Muscle of leg (tissue), 11 donors: ENCODE results near the gene NFE2L2. TPM values are rescaled to one million over a fixed set of nuclear protein-coding genes. Genes with fewer than 3 reads are reported as not detected.
"Not testable (repeated sequence)": the region's sequence is repeated elsewhere in the genome, so short reads cannot be mapped to it uniquely, and the experiment has no call there.

Source experiments
- DNase-seq: peaks from one replicate; pipeline ENCODE4 v3.0.0; 2013
- H3K27ac ChIP-seq: one replicate; pipeline ENCODE4 v1.5.1; 2013; ENCODE audit warnings: mild to moderate bottlenecking, low read length, control low read depth
- H3K27me3 ChIP-seq: one replicate; pipeline ENCODE4 v1.6.1; 2013; ENCODE audit warnings: low read length; ENCODE audit not compliant: control insufficient read depth, insufficient read depth
- H3K36me3 ChIP-seq: one replicate; pipeline ENCODE4 v1.6.1; 2013; ENCODE audit warnings: low read length; ENCODE audit not compliant: control insufficient read depth, insufficient read depth
- H3K4me1 ChIP-seq: one replicate; pipeline ENCODE4 v1.6.1; 2013; ENCODE audit warnings: low read length; ENCODE audit not compliant: control insufficient read depth, insufficient read depth
- H3K4me3 ChIP-seq: one replicate; pipeline ENCODE4 v1.5.1; 2013; ENCODE audit warnings: low read length, control low read depth
- H3K9me3 ChIP-seq: replicated peaks from 2 replicates; pipeline ENCODE4 v1.6.1; 2013; ENCODE audit warnings: low read depth, low read length; ENCODE audit not compliant: control insufficient read depth
- WGBS: methylation state at CpG from one replicate; pipeline ENCODE4 v1.1.5; 2013; ENCODE audit warnings: missing lambda C conversion rate; ENCODE audit not compliant: insufficient coverage; 5-methylcytosine and 5-hydroxymethylcytosine counted together
- polyA plus RNA-seq, 8 donors: library from polyadenylated mRNA; unstranded; fragments of 120-200 nt; gene quantifications; one replicate each; pipeline versions ENCODE4 v1.2.1 to v1.2.3, GENCODE V29; 2013; ENCODE audit warnings: inconsistent platforms in 1 of 8, low replicate concordance in 1 of 8; ENCODE audit not compliant: insufficient read length in 8 of 8, insufficient read depth in 1 of 8
- total RNA-seq: library from RNA; stranded (reverse); fragments of 120-200 nt; gene quantifications from one replicate; pipeline ENCODE4 v1.2.4, GENCODE V29; 2013

NFE2L2 gene
- total and polyA plus RNA-seq, 9 donors: 39.9 to 65.8 (median 52.7) TPM

- Histone ChIP-seq H3K4me1 (no peaks in the 10 kb centered on the region), H3K27me3 (no peaks in the 10 kb centered on the region), H3K4me3 (no peak overlapping the region), H3K36me3 (no peaks in the 10 kb centered on the region), H3K27ac (no peak overlapping the region), H3K9me3 (no peaks in the 10 kb centered on the region)
- DNase-seq: no peak
- no CpG with 5 or more reads among the region's 3 CpGs for WGBS
Observed at GRCh38 chr2:177204417-177204816, 60.1 kb downstream of the NFE2L2 start.

- H3K36me3 ChIP-seq: no peaks in the 10 kb centered on the region
- no CpG with 5 or more reads among the region's 3 CpGs for WGBS
Observed at GRCh38 chr2:177201919-177202346, 62.6 kb downstream of the NFE2L2 start.

GRCh38 chr2:177200419-177200818 is 64.1 kb downstream of the NFE2L2 start:
- not testable (repeated sequence) for H3K36me3 ChIP-seq, H3K4me1 ChIP-seq, DNase-seq, H3K27me3 ChIP-seq, H3K27ac ChIP-seq, H3K9me3 ChIP-seq, H3K4me3 ChIP-seq
- WGBS: no CpG with 5 or more reads among the region's 7 CpGs

More at GRCh38 chr2:177201919-177202346, 62.6 kb downstream of the NFE2L2 start:
- H3K27me3 ChIP-seq: no peaks in the 10 kb centered on the region
- no peaks in the 10 kb centered on the region for H3K4me1 ChIP-seq
- DNase-seq: no peak
- no peak overlapping the region for H3K4me3 ChIP-seq
- H3K9me3 ChIP-seq: no peaks in the 10 kb centered on the region
- no peak overlapping the region for H3K27ac ChIP-seq

- Histone ChIP-seq H3K4me1 (no peaks in the 10 kb centered on the region), H3K36me3 (no peaks in the 10 kb centered on the region), H3K4me3 (no peak overlapping the region), H3K27me3 (no peaks in the 10 kb centered on the region), H3K27ac (no peak overlapping the region), H3K9me3 (no peaks in the 10 kb centered on the region)
- WGBS: no CpG with 5 or more reads among the region's 1 CpG
- no peak for DNase-seq
Observed at GRCh38 chr2:177195194-177195593, 69.3 kb downstream of the NFE2L2 start.

GRCh38 chr2:177193240-177193639 is 71.3 kb downstream of the NFE2L2 start:
- no peaks in the 10 kb centered on the region for H3K9me3 ChIP-seq
- WGBS: no CpG with 5 or more reads among the region's 4 CpGs
- H3K4me3 ChIP-seq: no peak overlapping the region
- no peaks in the 10 kb centered on the region for H3K36me3 ChIP-seq
- H3K27me3 ChIP-seq: no peaks in the 10 kb centered on the region
- H3K27ac ChIP-seq: no peak overlapping the region
- DNase-seq: no peak
- no peaks in the 10 kb centered on the region for H3K4me1 ChIP-seq

GRCh38 chr2:177192788-177193187 is 71.7 kb downstream of the NFE2L2 start:
- Histone ChIP-seq H3K9me3 (no peaks in the 10 kb centered on the region), H3K27ac (no peak overlapping the region), H3K4me3 (no peak overlapping the region), H3K36me3 (no peaks in the 10 kb centered on the region), H3K4me1 (no peaks in the 10 kb centered on the region), H3K27me3 (no peaks in the 10 kb centered on the region)
- DNase-seq: no peak
- no CpG with 5 or more reads among the region's 1 CpG for WGBS

GRCh38 chr2:177190941-177191340 is 73.6 kb downstream of the NFE2L2 start:
- WGBS: no CpG with 5 or more reads among the region's 1 CpG

GRCh38 chr2:177188482-177189469 is 75.8 kb downstream of the NFE2L2 start:
- Histone ChIP-seq H3K36me3 (no peaks in the 10 kb centered on the region), H3K4me3 (no peak overlapping the region), H3K4me1 (no peaks in the 10 kb centered on the region), H3K9me3 (no peaks in the 10 kb centered on the region), H3K27me3 (no peaks in the 10 kb centered on the region), H3K27ac (no peak overlapping the region)
- no peak for DNase-seq
- WGBS: 81% methylated on average over 5 of the region's 7 CpGs

More at GRCh38 chr2:177190941-177191340, 73.6 kb downstream of the NFE2L2 start:
- no peaks in the 10 kb centered on the region for H3K27me3 ChIP-seq
- no peak for DNase-seq
- no peak overlapping the region for H3K4me3 ChIP-seq
- H3K27ac ChIP-seq: no peak overlapping the region
- H3K9me3 ChIP-seq: no peaks in the 10 kb centered on the region
- H3K36me3 ChIP-seq: no peaks in the 10 kb centered on the region
- no peaks in the 10 kb centered on the region for H3K4me1 ChIP-seq

GRCh38 chr2:177187631-177188312 is 76.8 kb downstream of the NFE2L2 start:
- no peak overlapping the region for H3K27ac ChIP-seq
- WGBS: 31% methylated on average over 5 of the region's 8 CpGs
- no peak overlapping the region for H3K4me3 ChIP-seq
- no peaks in the 10 kb centered on the region for H3K27me3 ChIP-seq
- DNase-seq: no peak
- H3K9me3 ChIP-seq: no peaks in the 10 kb centered on the region
- no peaks in the 10 kb centered on the region for H3K4me1 ChIP-seq
- H3K36me3 ChIP-seq: no peaks in the 10 kb centered on the region

GRCh38 chr2:177186038-177186437 is 78.5 kb downstream of the NFE2L2 start:
- not testable (repeated sequence) for H3K4me3 ChIP-seq, DNase-seq, H3K4me1 ChIP-seq, H3K36me3 ChIP-seq, H3K9me3 ChIP-seq, H3K27me3 ChIP-seq, H3K27ac ChIP-seq
- 73% methylated on average over 3 of the region's 7 CpGs for WGBS
